ENCODE data around the gene COL15A1.

GRCh38 chr9:98944057-98944733 lies 488 bp downstream of the COL15A1 start:
- no peak for TF ChIP-seq ZNF501 (CRISPR knock-in tag; IDR thresholded peaks at IDR 0.05)
- no peak for TF ChIP-seq FOXC1 (CRISPR knock-in tag; IDR thresholded peaks at IDR 0.05; ENCODE audit: borderline replicate concordance)
- TF ChIP-seq CTCF (CRISPR knock-in tag; IDR thresholded peaks at IDR 0.05) = no peak
- no peak for TF ChIP-seq POLR2AphosphoS5 (IDR thresholded peaks at IDR 0.05; ENCODE audit: low read depth, low read length)
